GDM1 (cell line): Measurements from ENCODE around the gene TBL1X.

Experiments used
- DNase-seq: peaks from one replicate; lab custom pipeline; 2025; lab: John Stamatoyannopoulos, UW

The TBL1X gene

GRCh38 chrX:9586992-9587392, 122.1 kb downstream of the TBL1X start:
- DNase-seq = no peak

- DNase-seq = no peak
Observed at GRCh38 chrX:9587642-9588041, 122.8 kb downstream of the TBL1X start.

GRCh38 chrX:9591496-9591895, 126.6 kb downstream of the TBL1X start:
- no peak for DNase-seq

DNA sequence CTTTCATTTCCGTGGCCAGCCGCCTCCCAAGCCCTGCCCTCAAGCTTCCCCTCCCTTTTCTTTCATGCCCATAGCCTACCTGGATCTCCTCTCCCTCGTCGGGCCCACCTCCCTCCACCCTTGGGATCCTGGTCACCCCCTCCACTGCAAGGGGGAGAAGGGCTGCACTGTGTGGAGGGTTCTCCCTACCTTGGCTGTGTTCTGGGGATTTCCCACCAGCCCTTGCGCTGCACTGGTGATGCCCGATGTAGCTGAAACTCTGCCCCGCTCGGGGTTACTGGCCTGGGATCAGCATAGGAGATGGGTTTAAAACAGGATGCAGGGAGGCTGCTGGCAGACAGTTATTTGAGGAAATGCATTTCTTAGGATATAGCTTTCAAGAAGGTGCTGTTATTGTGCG, 128.9 kb downstream of the TBL1X start:
- no peak for DNase-seq

GRCh38 chrX:9595174-9595573, 130.3 kb downstream of the TBL1X start:
- DNase-seq = no peak

GRCh38 chrX:9596837-9597236, 132.0 kb downstream of the TBL1X start:
- DNase-seq = no peak

DNA sequence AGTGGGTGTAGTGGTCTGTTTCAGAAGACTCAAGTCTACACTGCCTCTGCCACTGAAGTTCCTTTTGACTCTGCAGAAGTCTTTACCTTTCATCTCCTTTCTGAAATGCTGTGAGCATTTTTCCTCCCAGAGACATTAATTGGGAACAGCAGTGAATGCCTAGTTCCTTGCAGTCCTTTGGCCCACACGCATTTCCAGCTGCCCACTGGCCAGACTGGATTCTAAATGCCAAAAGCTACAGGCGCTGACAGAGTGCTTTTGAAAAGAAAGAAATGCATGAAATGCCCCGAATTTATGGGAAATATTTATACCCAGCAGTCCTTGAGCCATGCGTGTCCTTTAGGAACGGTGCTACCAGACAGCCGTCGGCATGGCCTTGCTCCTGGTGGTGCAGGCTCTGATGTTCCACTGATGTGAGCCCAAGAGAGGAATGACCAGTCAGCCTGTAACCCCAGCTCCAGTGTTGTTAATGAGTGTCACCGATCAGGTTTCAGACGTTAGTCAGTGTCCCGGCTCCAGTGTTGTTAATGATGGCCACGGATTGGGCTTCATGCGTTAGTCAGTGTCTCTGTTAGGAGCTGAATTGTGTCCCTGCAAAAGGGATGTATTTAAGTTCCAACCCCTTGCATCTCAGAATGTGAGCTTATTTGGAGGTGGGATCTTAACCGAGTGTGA, 132.6 kb downstream of the TBL1X start:
- DNase-seq = no peak

DNA sequence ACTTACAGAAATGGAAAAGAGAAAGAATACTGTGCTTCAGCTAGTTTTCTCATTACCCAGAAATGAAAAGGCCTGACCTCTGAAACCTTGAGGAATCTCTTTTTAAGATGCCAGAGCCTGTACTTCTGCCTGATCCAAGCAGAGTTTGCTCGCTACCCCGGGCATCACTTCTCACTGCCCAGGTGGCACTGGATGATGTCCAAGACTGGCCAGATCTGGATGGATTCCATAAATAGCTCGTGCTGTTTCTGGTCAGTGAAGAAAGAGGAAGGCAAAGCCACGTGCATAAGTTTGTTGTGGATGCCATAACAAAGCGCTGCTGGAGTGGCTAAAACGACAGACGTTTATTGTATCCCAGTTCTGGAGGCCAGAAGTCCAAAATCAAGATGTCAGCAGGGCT, 133.5 kb downstream of the TBL1X start:
- no peak for DNase-seq

GRCh38 chrX:9604111-9604907, 139.5 kb downstream of the TBL1X start:
- DNase-seq = no peak

- no peak for DNase-seq
Observed at GRCh38 chrX:9604908-9605306, 140.0 kb downstream of the TBL1X start.

- DNase-seq = no peak
Observed at GRCh38 chrX:9605484-9605883, 140.6 kb downstream of the TBL1X start.

DNA sequence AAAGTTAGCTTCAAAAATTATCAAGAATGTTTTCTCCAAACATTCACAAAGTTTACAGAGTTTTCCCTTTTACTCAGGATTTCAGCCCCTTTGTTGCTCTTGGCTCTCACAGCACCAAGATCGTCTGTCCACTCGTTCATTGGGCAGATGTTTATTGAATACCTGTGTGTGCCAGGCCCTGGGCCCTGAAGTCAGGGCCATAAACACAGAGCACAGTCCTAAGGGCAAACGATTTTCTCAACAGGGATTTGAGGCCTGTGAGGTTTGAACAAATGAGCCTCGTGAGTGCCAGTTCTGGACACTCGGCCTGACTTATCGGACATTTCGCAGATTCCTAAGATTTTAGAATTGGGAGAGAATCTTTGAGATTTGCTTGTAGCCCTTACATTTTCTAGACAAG, 142.1 kb downstream of the TBL1X start:
- DNase-seq = no peak

DNA sequence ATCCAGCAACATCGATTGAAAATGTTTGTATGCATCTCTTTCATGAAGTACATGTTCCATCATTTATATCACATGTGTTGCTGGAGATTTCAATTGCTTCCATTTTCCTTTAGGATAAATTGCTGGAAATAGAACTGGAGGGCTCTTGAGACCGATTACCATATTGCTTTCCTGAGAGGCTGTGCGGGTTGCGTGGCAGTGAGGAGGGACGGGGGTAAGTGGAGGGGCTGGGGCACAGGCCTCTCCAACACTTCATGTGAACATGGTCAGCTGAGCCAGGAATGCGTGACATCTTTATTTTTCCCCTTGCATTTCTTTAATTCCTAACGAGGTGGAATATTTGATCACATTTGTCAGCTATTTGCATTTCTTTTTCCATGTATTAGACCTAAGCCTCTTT, 144.6 kb downstream of the TBL1X start:
- no peak for DNase-seq

DNA sequence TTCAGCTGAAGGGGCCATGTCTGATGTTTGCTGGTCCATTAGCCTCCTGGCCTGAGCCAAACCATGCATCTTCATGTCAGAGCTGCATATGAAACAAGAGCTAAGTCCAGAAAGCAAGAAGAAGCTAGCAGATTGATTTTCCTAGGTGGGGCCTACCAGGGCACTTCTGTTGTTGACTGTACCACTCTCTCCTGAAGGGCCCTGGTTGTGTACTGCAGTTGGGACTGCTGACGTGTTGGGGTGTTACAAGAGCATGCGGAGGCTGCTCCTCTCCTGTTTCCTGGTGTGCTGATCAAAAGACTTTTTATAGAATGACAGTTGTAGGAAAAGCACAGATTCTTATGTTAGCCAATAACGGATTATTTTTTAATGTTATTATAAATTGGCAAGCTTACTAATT, 145.1 kb downstream of the TBL1X start:
- no peak for DNase-seq

- DNase-seq = no peak
Observed at GRCh38 chrX:9610771-9611392, 146.0 kb downstream of the TBL1X start.

DNA sequence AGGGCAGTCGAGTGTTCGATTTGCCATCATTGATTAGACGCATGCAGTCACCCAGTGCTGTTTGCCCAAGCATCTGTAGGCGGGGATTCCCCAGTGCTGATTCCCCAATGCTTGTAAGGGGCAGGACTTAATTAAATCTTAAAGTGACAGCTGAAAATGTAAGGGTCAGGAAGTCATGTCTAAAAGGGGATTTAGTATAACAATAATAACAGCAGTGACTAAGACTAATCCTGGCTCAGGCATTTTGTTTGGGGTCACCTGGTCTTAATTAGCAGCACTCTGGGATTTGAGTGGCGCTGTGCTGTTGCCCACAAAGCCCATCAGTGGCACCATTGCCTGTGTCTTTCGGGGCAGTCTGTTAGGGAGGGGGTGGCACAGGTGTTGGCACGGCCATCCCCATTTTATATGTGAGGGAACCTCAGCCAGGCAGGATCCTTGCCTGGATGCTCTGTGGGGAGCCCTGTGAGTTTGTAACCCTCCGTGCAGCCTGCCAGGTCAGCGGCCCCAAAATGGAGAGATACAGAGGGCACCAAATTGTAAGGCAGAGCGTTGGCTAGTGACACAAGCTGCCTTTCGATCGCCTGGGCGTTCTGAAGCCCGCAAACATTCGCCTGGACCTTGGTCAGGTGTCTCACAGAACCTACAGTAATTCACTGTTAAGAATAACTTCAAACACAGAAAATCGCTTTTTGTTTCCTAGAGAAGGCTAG, 146.7 kb downstream of the TBL1X start:
- no peak for DNase-seq

DNA sequence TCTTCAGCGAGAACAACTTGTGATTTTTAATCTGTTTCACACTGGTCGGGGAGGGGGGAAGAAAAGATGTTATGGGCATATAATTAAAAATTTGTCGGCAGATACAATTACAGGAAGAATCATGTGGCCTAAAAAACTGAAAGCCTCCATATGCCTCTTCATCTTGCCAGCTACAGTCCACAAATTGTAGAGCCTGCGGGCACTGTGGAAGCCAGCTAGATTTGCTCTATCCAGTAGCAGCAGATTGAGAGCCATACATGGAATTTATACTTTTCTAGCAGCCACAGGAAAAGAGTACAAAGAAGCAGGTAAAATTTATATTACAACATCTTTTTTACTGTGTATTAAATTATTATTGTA, 147.3 kb downstream of the TBL1X start:
- no peak for DNase-seq

- no peak for DNase-seq
Observed at GRCh38 chrX:9614016-9614415, 149.2 kb downstream of the TBL1X start.

DNA sequence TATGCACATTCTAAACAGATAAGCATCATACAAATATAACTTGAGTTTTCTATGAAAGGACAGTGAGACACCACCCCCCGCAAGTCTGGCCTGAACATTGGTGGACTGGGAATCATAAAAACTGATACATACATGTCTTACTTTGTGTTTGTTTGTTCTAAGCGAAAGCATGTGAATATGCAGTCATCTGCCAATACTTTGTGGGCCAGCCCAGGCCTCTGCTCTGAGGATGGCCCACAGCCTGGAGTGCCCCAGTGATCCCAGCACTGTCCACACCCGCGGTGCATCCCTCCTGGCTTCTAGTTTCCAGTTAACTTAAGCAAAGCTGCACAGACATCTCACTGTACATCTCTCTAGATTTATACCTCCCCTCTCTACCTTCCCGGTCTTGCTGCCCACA, 154.3 kb downstream of the TBL1X start:
- no peak for DNase-seq

DNA sequence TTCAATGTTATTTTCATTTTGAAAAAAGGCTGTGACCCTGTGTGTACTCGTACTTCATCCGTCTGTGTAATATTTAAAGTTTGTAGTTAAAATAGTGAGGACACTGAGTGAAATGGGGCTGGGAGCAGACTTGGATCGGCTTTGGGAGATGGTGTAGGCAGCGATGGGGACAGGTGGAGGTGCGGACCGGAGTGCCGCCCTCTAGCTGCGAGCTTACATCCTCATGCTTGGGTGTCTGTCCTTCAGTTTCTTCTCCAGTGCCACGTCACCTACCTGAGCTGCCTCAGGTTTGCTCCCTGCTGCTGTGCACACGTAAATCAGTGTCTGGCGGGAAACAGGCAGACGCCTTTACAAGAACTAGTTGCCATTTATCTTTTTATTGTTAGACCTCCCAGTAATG, 154.7 kb downstream of the TBL1X start:
- DNase-seq = no peak

DNA sequence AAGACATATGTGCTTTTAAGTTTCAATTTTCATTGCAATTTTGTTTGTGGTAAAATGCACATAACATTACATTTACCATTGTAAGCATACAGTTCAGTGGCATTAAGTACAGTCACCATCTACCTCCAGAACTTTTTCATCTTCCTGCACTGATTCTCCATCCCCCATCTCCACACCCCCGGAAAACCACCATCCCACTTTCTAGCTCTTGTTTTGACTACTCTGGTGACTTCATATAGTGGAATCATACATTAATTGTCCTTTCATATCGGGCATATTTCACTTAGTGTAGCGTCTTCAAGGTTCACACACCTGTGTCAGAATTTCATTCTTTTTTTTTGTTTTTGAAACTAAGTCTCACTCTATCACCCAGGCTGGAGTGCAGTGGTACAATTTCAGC, 157.3 kb downstream of the TBL1X start:
- DNase-seq = no peak

DNA sequence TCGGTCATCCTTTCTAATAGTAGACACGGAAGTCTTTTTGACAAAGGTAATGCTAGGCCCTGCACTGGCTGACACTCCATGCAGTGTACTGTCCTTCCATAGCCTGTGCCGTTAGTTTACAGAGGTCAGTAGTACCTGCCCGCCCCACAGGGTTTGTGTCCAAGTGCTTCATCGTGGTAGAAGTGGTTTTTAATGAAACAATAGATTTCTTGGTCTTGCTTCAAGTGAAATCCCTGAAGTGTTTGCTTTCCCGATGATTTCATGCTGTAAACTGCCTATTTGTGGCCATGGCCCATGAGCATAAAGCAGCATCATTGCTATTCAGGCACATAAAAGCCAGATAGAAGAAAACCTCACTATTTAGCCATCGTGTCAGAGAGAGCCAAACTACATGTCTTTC, 161.5 kb downstream of the TBL1X start:
- DNase-seq = no peak

GRCh38 chrX:9627922-9628321, 163.1 kb downstream of the TBL1X start:
- no peak for DNase-seq
